Mesenchymal stem cell (in vitro differentiated cells and primary cell): ENCODE results near the gene POU2F3.
A peak's percentile ranks its signal among the peaks of the same experiment; 100 is the strongest.

Source experiments
- DNase-seq: peaks from one replicate; pipeline ENCODE4 v3.0.0-alpha.2; 2013
- H2AFZ ChIP-seq: one replicate; pipeline ENCODE4 v1.6.1; 2013; ENCODE audit warnings: low read depth, mild to moderate bottlenecking, control low read depth, inconsistent platforms, low read length, moderate library complexity
- H2AK5ac ChIP-seq: 2 replicates; pipeline ENCODE4 v1.6.1; 2013; ENCODE audit warnings: low read length, moderate library complexity, mild to moderate bottlenecking, inconsistent platforms; ENCODE audit not compliant: severe bottlenecking
- H2BK120ac ChIP-seq: one replicate; pipeline ENCODE4 v1.6.1; 2013; ENCODE audit warnings: low read depth, mild to moderate bottlenecking, inconsistent platforms, low read length, moderate library complexity
- H2BK12ac ChIP-seq, 2 experiments: one replicate each; pipeline ENCODE4 v1.6.1; 2013; ENCODE audit warnings: inconsistent platforms in 2 of 2, low read length in 2 of 2, mild to moderate bottlenecking in 2 of 2, moderate library complexity in 2 of 2, control low read depth in 1 of 2
- H2BK15ac ChIP-seq: one replicate; pipeline ENCODE4 v1.6.1; 2013; ENCODE audit warnings: mild to moderate bottlenecking, low read depth, inconsistent platforms; ENCODE audit not compliant: poor library complexity, severe bottlenecking
- H2BK5ac ChIP-seq: 2 replicates; pipeline ENCODE4 v1.6.1; 2013; ENCODE audit warnings: low read depth, mild to moderate bottlenecking, low read length, control low read depth, inconsistent platforms; ENCODE audit not compliant: poor library complexity, severe bottlenecking
- H3K14ac ChIP-seq, 2 experiments: one replicate each; pipeline ENCODE4 v1.6.1; 2013; ENCODE audit warnings: inconsistent platforms in 2 of 2, low read length in 2 of 2, control low read depth in 1 of 2, mild to moderate bottlenecking in 1 of 2, moderate library complexity in 1 of 2
- H3K18ac ChIP-seq, 2 experiments: one replicate each; pipeline ENCODE4 v1.6.1; 2013; ENCODE audit warnings: inconsistent platforms in 2 of 2, low read length in 2 of 2, control low read depth in 1 of 2, low read depth in 1 of 2, mild to moderate bottlenecking in 1 of 2
- H3K23ac ChIP-seq, 2 experiments: one replicate each; pipeline ENCODE4 v1.6.1; 2013; ENCODE audit warnings: inconsistent platforms in 2 of 2, low read length in 2 of 2, mild to moderate bottlenecking in 2 of 2, moderate library complexity in 2 of 2, control low read depth in 1 of 2
- H3K27ac ChIP-seq: 2 replicates; pipeline ENCODE4 v1.5.1; 2013; ENCODE audit warnings: mild to moderate bottlenecking, moderate library complexity, low read length, control low read depth, inconsistent platforms; ENCODE audit not compliant: poor library complexity, severe bottlenecking
- H3K27me3 ChIP-seq, 2 experiments: 2 replicates each; pipeline versions ENCODE4 v1.6.1 to v1.7.0; 2013; ENCODE audit warnings: low read length in 2 of 2, mild to moderate bottlenecking in 2 of 2, moderate library complexity in 2 of 2, control low read depth in 1 of 2, inconsistent platforms in 1 of 2; ENCODE audit not compliant: control insufficient read depth in 1 of 2, insufficient read depth in 1 of 2
- H3K36me3 ChIP-seq, 2 experiments: 2 replicates each; pipeline versions ENCODE4 v1.6.1 to v1.7.0; 2013; ENCODE audit warnings: low read length in 2 of 2, control low read depth in 1 of 2, inconsistent platforms in 1 of 2, low read depth in 1 of 2, mild to moderate bottlenecking in 1 of 2; ENCODE audit not compliant: insufficient read depth in 2 of 2, control insufficient read depth in 1 of 2
- H3K4ac ChIP-seq, 2 experiments: one replicate each; pipeline ENCODE4 v1.6.1; 2013; ENCODE audit warnings: inconsistent platforms in 2 of 2, low read length in 2 of 2, mild to moderate bottlenecking in 2 of 2, moderate library complexity in 2 of 2, control low read depth in 1 of 2, low read depth in 1 of 2
- H3K4me1 ChIP-seq: 2 replicates; pipeline ENCODE4 v1.6.1; 2013; ENCODE audit warnings: low read depth, low read length, control low read depth; ENCODE audit not compliant: control insufficient read depth, insufficient read depth
- H3K4me2 ChIP-seq: 2 replicates; pipeline ENCODE4 v1.6.1; 2013; ENCODE audit warnings: low read length, mild to moderate bottlenecking, inconsistent platforms; ENCODE audit not compliant: poor library complexity, severe bottlenecking
- H3K4me3 ChIP-seq, 2 experiments: 2 replicates each; pipeline versions ENCODE4 v1.5.1 to v1.7.0; 2013; ENCODE audit warnings: low read length in 2 of 2, mild to moderate bottlenecking in 2 of 2, control low read depth in 1 of 2, low read depth in 1 of 2; ENCODE audit not compliant: insufficient read depth in 1 of 2
- H3K79me1 ChIP-seq: replicated peaks from 2 replicates; pipeline ENCODE4 v1.6.1; 2013; ENCODE audit warnings: mild to moderate bottlenecking, control low read depth, low read length, inconsistent platforms; ENCODE audit not compliant: poor library complexity, severe bottlenecking
- H3K9ac ChIP-seq: 2 replicates; pipeline ENCODE4 v1.7.0; 2013; ENCODE audit warnings: mild to moderate bottlenecking, low read length, moderate library complexity
- H3K9me3 ChIP-seq: 2 replicates; pipeline ENCODE4 v1.7.0; 2013; ENCODE audit warnings: mild to moderate bottlenecking, low read length; ENCODE audit not compliant: control insufficient read depth
- H4K8ac ChIP-seq: one replicate; pipeline ENCODE4 v1.6.1; 2013; ENCODE audit warnings: inconsistent platforms, mild to moderate bottlenecking, low read length, moderate library complexity
- H4K91ac ChIP-seq: one replicate; pipeline ENCODE4 v1.6.1; 2013; ENCODE audit warnings: mild to moderate bottlenecking, low read length, inconsistent platforms
- WGBS: methylation state at CpG from one replicate; pipeline ENCODE4 v1.1.7; 2013; ENCODE audit warnings: mixed read lengths; 5-methylcytosine and 5-hydroxymethylcytosine counted together

Gene POU2F3

GRCh38 chr11:120331301-120331996, 91.5 kb downstream of the POU2F3 start:
- Histone ChIP-seq H3K14ac (no peak overlapping the region), H2BK15ac (no peak overlapping the region), H2BK5ac (no peak overlapping the region), H2BK12ac (peak overlapping the region in 1 of 2 experiments; percentile 10), H2AFZ (no peak overlapping the region), H3K79me1 (peaks cover 11% of the 10 kb centered on the region), H2AK5ac (no peak overlapping the region), H3K23ac (no peak overlapping the region), H3K9me3 (no peaks in the 10 kb centered on the region), H3K4ac (peak overlapping the region in 1 of 2 experiments; percentile 30), H2BK120ac (no peak overlapping the region), H3K4me1 (peaks cover 8% of the 10 kb centered on the region), H3K4me2 (no peak overlapping the region), H3K18ac (peak overlapping the region in 1 of 2 experiments; percentile 18), H4K8ac (no peak overlapping the region), H4K91ac (no peak overlapping the region), H3K27me3 (no peaks in the 10 kb centered on the region), H3K9ac (peak overlapping the region; percentile 77), H3K36me3 (peaks cover 6 to 31% of the 10 kb centered on the region in 2 experiments), H3K27ac (peak overlapping the region; percentile 82), H3K4me3 (peak overlapping the region in 1 of 2 experiments; percentile 25)
- WGBS = 15% methylated on average over 1 of the region's 2 CpGs
- DNase-seq = peak; percentile 89

- peaks cover 6% of the 10 kb centered on the region for H3K4me1 ChIP-seq
- WGBS = 100% methylated on average over 2 of the region's 5 CpGs
Observed at GRCh38 chr11:120332822-120333716, 93.1 kb downstream of the POU2F3 start.

GRCh38 chr11:120333801-120334200, 93.9 kb downstream of the POU2F3 start:
- Histone ChIP-seq H2AK5ac (peak overlapping the region; percentile 91), H3K4me2 (no peak overlapping the region), H3K27ac (no peak overlapping the region), H3K27me3 (no peaks in the 10 kb centered on the region), H3K18ac (no peak overlapping the region), H3K9me3 (no peaks in the 10 kb centered on the region), H2AFZ (no peak overlapping the region), H3K14ac (no peak overlapping the region), H4K91ac (no peak overlapping the region), H3K23ac (no peak overlapping the region), H3K4ac (no peak overlapping the region), H2BK15ac (no peak overlapping the region), H2BK120ac (no peak overlapping the region), H3K79me1 (peaks cover 8% of the 10 kb centered on the region), H3K4me3 (no peak overlapping the region), H2BK12ac (peak overlapping the region in 1 of 2 experiments; percentile 71), H4K8ac (no peak overlapping the region), H2BK5ac (no peak overlapping the region), H3K36me3 (peaks cover 6 to 21% of the 10 kb centered on the region in 2 experiments), H3K4me1 (peaks cover 6% of the 10 kb centered on the region), H3K9ac (peak overlapping the region; percentile 72)
- no peak for DNase-seq
- WGBS = 83% methylated on average over 1 of the region's 1 CpG

More at GRCh38 chr11:120332822-120333716, 93.1 kb downstream of the POU2F3 start:
- H4K91ac ChIP-seq = no peak overlapping the region
- peak overlapping the region; percentile 72 for H3K9ac ChIP-seq
- H4K8ac ChIP-seq = peak overlapping the region; percentile 14
- peaks cover 11% of the 10 kb centered on the region for H3K79me1 ChIP-seq
- no peaks in the 10 kb centered on the region for H3K9me3 ChIP-seq
- no peak overlapping the region for H3K14ac ChIP-seq
- peak overlapping the region; percentile 75 for H2AK5ac ChIP-seq
- peak overlapping the region; percentile 16 for H2BK15ac ChIP-seq
- no peak overlapping the region for H3K23ac ChIP-seq
- H3K36me3 ChIP-seq = peaks cover 6 to 25% of the 10 kb centered on the region in 2 experiments
- H2BK120ac ChIP-seq = no peak overlapping the region
- no peak overlapping the region for H3K27ac ChIP-seq
- no peak for DNase-seq
- no peak overlapping the region for H3K4me2 ChIP-seq
- H3K18ac ChIP-seq = no peak overlapping the region
- H2AFZ ChIP-seq = no peak overlapping the region
- H3K4ac ChIP-seq = no peak overlapping the region
- peak overlapping the region in 1 of 2 experiments; percentile 71 for H2BK12ac ChIP-seq
- no peak overlapping the region for H2BK5ac ChIP-seq
- peak overlapping the region in 1 of 2 experiments; percentile 20 for H3K4me3 ChIP-seq
- no peaks in the 10 kb centered on the region for H3K27me3 ChIP-seq

GRCh38 chr11:120334332-120334731, 94.4 kb downstream of the POU2F3 start:
- Histone ChIP-seq H2BK5ac (no peak overlapping the region), H2BK12ac (no peak overlapping the region), H3K23ac (no peak overlapping the region), H3K4me1 (peaks cover 6% of the 10 kb centered on the region), H3K4me3 (no peak overlapping the region), H4K91ac (no peak overlapping the region), H2BK120ac (no peak overlapping the region), H2AFZ (no peak overlapping the region), H3K4ac (no peak overlapping the region), H3K9ac (peak overlapping the region; percentile 72), H4K8ac (no peak overlapping the region), H2BK15ac (no peak overlapping the region), H3K18ac (no peak overlapping the region), H2AK5ac (peak overlapping the region; percentile 62), H3K14ac (no peak overlapping the region), H3K36me3 (peaks cover 6 to 19% of the 10 kb centered on the region in 2 experiments), H3K27ac (no peak overlapping the region), H3K9me3 (no peaks in the 10 kb centered on the region), H3K79me1 (peaks cover 8% of the 10 kb centered on the region), H3K27me3 (no peaks in the 10 kb centered on the region), H3K4me2 (no peak overlapping the region)
- no peak for DNase-seq
- 27% methylated on average over 1 of the region's 1 CpG for WGBS
